H1 (cell line): ENCODE data around the gene TIMP1. TPM values are rescaled to one million over a fixed set of nuclear protein-coding genes. Genes with fewer than 3 reads are reported as not detected.

Experiments
- CTCF ChIA-PET: fragments of 300-600 bp; sonication (Branson Sonifier 250); formaldehyde crosslinking; loops from one replicate; lab custom pipeline; 2021; ENCODE audit not compliant: partially characterized antibody; lab: Charles Lee
- POLR2A ChIA-PET: fragments of 300-600 bp; sonication (Branson Sonifier 250); formaldehyde crosslinking; loops from one replicate; lab custom pipeline; 2021; ENCODE audit warnings: inconsistent platforms; ENCODE audit not compliant: partially characterized antibody; lab: Charles Lee
- DNase-seq, 2 experiments: peaks; one replicate each; pipeline versions ENCODE4 v3.0.0 to v3.0.0-alpha.2; 2010 to 2022; ENCODE audit warnings: low spot score in 2 of 2, low read depth in 1 of 2, mixed read lengths in 1 of 2
- FAIRE-seq: peaks from 2 replicates; lab custom pipeline; 2011; peaks lifted over from hg19 to GRCh38; lab: Jason Lieb, UNC
- H2AFZ ChIP-seq: 2 replicates; pipeline ENCODE4 v1.8.1; 2012; ENCODE audit warnings: low read length, inconsistent platforms
- H2AK5ac ChIP-seq: 2 replicates; pipeline ENCODE4 v1.6.1; 2013; ENCODE audit warnings: low read depth, low read length
- H2BK120ac ChIP-seq: replicated peaks from 2 replicates; pipeline ENCODE3; 2013; ENCODE audit warnings: low read depth, low read length, inconsistent platforms
- H2BK12ac ChIP-seq: 2 replicates; pipeline ENCODE4 v1.6.1; 2013; ENCODE audit warnings: low read depth, low read length
- H2BK15ac ChIP-seq: 2 replicates; pipeline ENCODE4 v1.6.1; 2013; ENCODE audit warnings: low read length
- H2BK20ac ChIP-seq: 2 replicates; pipeline ENCODE4 v1.6.1; 2013; ENCODE audit warnings: low read length
- H2BK5ac ChIP-seq: 2 replicates; pipeline ENCODE4 v1.6.1; 2013; ENCODE audit warnings: low read depth, low read length
- H3K14ac ChIP-seq: 2 replicates; pipeline ENCODE4 v1.6.1; 2013; ENCODE audit warnings: inconsistent platforms; ENCODE audit not compliant: insufficient read length
- H3K18ac ChIP-seq: 2 replicates; pipeline ENCODE4 v1.6.1; 2013; ENCODE audit warnings: low read length; ENCODE audit errors: extremely low read depth
- H3K23ac ChIP-seq: 2 replicates; pipeline ENCODE4 v1.6.1; 2013; ENCODE audit warnings: inconsistent platforms; ENCODE audit not compliant: insufficient read length
- H3K23me2 ChIP-seq: 2 replicates; pipeline ENCODE4 v1.6.1; 2013; ENCODE audit warnings: low read depth, low read length
- H3K27ac ChIP-seq: 2 replicates; pipeline ENCODE4 v1.6.1; 2011; ENCODE audit warnings: low read depth, low read length, inconsistent platforms
- H3K27me3 ChIP-seq, 4 experiments: replicated peaks in 1 of 4; 1 replicate in 1 of 4; 2 replicates in 3 of 4; pipeline versions ENCODE4 v1.6.1 to v1.8.1; 2011 to 2013; ENCODE audit warnings: low read length in 3 of 4, mild to moderate bottlenecking in 3 of 4, inconsistent platforms in 2 of 4, mixed read lengths in 2 of 4, moderate library complexity in 1 of 4; ENCODE audit not compliant: control insufficient read depth in 3 of 4, insufficient read depth in 3 of 4; ENCODE audit errors: extremely low read depth in 1 of 4
- H3K36me3 ChIP-seq, 4 experiments: 2 replicates each; pipeline versions ENCODE4 v1.6.1 to v1.8.1; 2011 to 2013; ENCODE audit warnings: mild to moderate bottlenecking in 4 of 4, low read length in 3 of 4, moderate library complexity in 2 of 4, control low read depth in 1 of 4, inconsistent platforms in 1 of 4; ENCODE audit not compliant: insufficient read depth in 4 of 4, control insufficient read depth in 2 of 4
- H3K4ac ChIP-seq: replicated peaks from 2 replicates; pipeline ENCODE3; 2013; ENCODE audit warnings: low read length, low read depth, mixed read lengths, inconsistent platforms; ENCODE audit not compliant: insufficient read length
- H3K4me1 ChIP-seq, 4 experiments: replicated peaks in 1 of 4; 1 replicate in 1 of 4; 2 replicates in 3 of 4; pipeline versions ENCODE4 v1.6.1 to v1.8.1; 2011 to 2013; ENCODE audit warnings: low read length in 3 of 4, inconsistent platforms in 2 of 4, mixed read lengths in 1 of 4; ENCODE audit not compliant: insufficient read depth in 4 of 4, control insufficient read depth in 3 of 4
- H3K4me2 ChIP-seq, 2 experiments: 2 replicates each; pipeline versions ENCODE4 v1.6.1 to v1.8.1; 2011 to 2013; ENCODE audit warnings: low read depth in 2 of 2, low read length in 2 of 2, control low read depth in 1 of 2, inconsistent platforms in 1 of 2, mild to moderate bottlenecking in 1 of 2; ENCODE audit not compliant: insufficient read depth in 1 of 2
- H3K4me3 ChIP-seq, 4 experiments: fragments of 200-600, 300-600 bp in 1 of 4; sonication (generic), shearing (Covaris generic), sonication (Bioruptor Twin) in 1 of 4; 2 replicates each; pipeline versions ENCODE4 v1.5.1 to v1.8.1; 2011 to 2016; ENCODE audit warnings: low read length in 4 of 4, low read depth in 3 of 4, control low read depth in 2 of 4, inconsistent platforms in 2 of 4, mild to moderate bottlenecking in 2 of 4, mixed read lengths in 1 of 4, moderate library complexity in 1 of 4; ENCODE audit not compliant: insufficient read depth in 2 of 4; ENCODE audit errors: extremely low read depth in 1 of 4
- H3K56ac ChIP-seq: replicated peaks from 2 replicates; pipeline ENCODE3; 2013; ENCODE audit warnings: low read depth, mild to moderate bottlenecking, mixed read lengths, low read length, inconsistent platforms; ENCODE audit not compliant: insufficient read length
- H3K79me1 ChIP-seq: 2 replicates; pipeline ENCODE4 v1.6.1; 2013; ENCODE audit warnings: low read depth, low read length, control low read depth
- H3K79me2 ChIP-seq, 2 experiments: 2 replicates each; pipeline versions ENCODE4 v1.6.1 to v1.8.1; 2012 to 2013; ENCODE audit warnings: low read length in 2 of 2, mild to moderate bottlenecking in 2 of 2, inconsistent platforms in 1 of 2; ENCODE audit not compliant: insufficient read depth in 2 of 2, control insufficient read depth in 1 of 2
- H3K9ac ChIP-seq, 4 experiments: replicated peaks in 1 of 4; 1 replicate in 1 of 4; 2 replicates in 3 of 4; pipeline versions ENCODE4 v1.6.1 to v1.8.1; 2011 to 2013; ENCODE audit warnings: low read depth in 3 of 4, low read length in 3 of 4, control low read depth in 2 of 4, mild to moderate bottlenecking in 2 of 4, moderate library complexity in 2 of 4, inconsistent platforms in 1 of 4; ENCODE audit errors: extremely low read depth in 1 of 4
- H3K9me3 ChIP-seq, 2 experiments: 2 replicates each; pipeline versions ENCODE4 v1.6.1 to v1.8.1; 2012 to 2013; ENCODE audit warnings: mild to moderate bottlenecking in 2 of 2, moderate library complexity in 2 of 2, control low read depth in 1 of 2, inconsistent platforms in 1 of 2, low read depth in 1 of 2, low read length in 1 of 2, mixed read lengths in 1 of 2; ENCODE audit not compliant: insufficient read depth in 2 of 2
- H4K20me1 ChIP-seq, 2 experiments: replicated peaks in 1 of 2; 2 replicates each; pipeline versions ENCODE3 to v1.8.1; 2011 to 2013; ENCODE audit warnings: inconsistent platforms in 2 of 2, low read length in 2 of 2, mild to moderate bottlenecking in 1 of 2; ENCODE audit not compliant: insufficient read depth in 2 of 2, control insufficient read depth in 1 of 2
- H4K5ac ChIP-seq: 2 replicates; pipeline ENCODE4 v1.6.1; 2013; ENCODE audit warnings: low read length, low read depth, mixed read lengths, inconsistent platforms; ENCODE audit not compliant: insufficient read length
- H4K8ac ChIP-seq: 2 replicates; pipeline ENCODE4 v1.8.0; 2013; ENCODE audit warnings: mild to moderate bottlenecking, moderate library complexity, low read length, inconsistent platforms; ENCODE audit not compliant: insufficient read depth; ENCODE audit errors: extremely low read depth
- H4K91ac ChIP-seq: replicated peaks from 2 replicates; pipeline ENCODE3; 2013; ENCODE audit warnings: low read length, mixed read lengths, inconsistent platforms; ENCODE audit not compliant: insufficient read length
- BACH1 ChIP-seq: IDR thresholded peaks from 2 replicates; pipeline ENCODE4 v1.6.1; 2012; ENCODE audit warnings: low read length, improper control_type of control experiment
- CBX5 ChIP-seq: fragments of 300-800, 300-1000 bp; sonication (generic); IDR thresholded peaks from 2 replicates; pipeline ENCODE4 v1.7.1; 2016; ENCODE audit warnings: antibody characterized with exemption, low read length, low read depth
- CEBPB ChIP-seq: IDR thresholded peaks from 2 replicates; pipeline ENCODE4 v1.6.1; 2012; ENCODE audit warnings: low read depth, low read length
- CHD2 ChIP-seq: IDR thresholded peaks from 2 replicates; pipeline ENCODE4 v1.6.1; 2012; ENCODE audit warnings: low read length, improper control_type of control experiment
- EZH2 ChIP-seq: fragments of 200-600 bp; sonication (generic); IDR thresholded peaks from 2 replicates; pipeline ENCODE4 v1.7.1; 2012; ENCODE audit warnings: low read depth, mild to moderate bottlenecking, moderate library complexity, low read length, inconsistent platforms; ENCODE audit not compliant: severe bottlenecking
- KDM5A ChIP-seq: fragments of 200-600 bp; IDR thresholded peaks from 2 replicates; pipeline ENCODE4 v1.7.1; 2012; ENCODE audit warnings: mild to moderate bottlenecking, low read length, inconsistent platforms, mixed read lengths
- SIX5 ChIP-seq: IDR thresholded peaks from 2 replicates; pipeline ENCODE4 v1.6.1; 2011; ENCODE audit warnings: mild to moderate bottlenecking, low read depth, low read length
- SUZ12 ChIP-seq: fragments of 200-600 bp; sonication (generic); IDR thresholded peaks from 2 replicates; pipeline ENCODE4 v1.6.1; 2012; ENCODE audit warnings: mild to moderate bottlenecking, inconsistent platforms, low read length, moderate library complexity, mixed read lengths
- TAF7 ChIP-seq: optimal IDR thresholded peaks from 2 replicates; pipeline ENCODE3; 2011; ENCODE audit warnings: low read depth, mild to moderate bottlenecking, inconsistent platforms, low read length, moderate library complexity, borderline replicate concordance
- TCF12 ChIP-seq: IDR thresholded peaks from 2 replicates; pipeline ENCODE4 v1.6.1; 2011; ENCODE audit warnings: low read depth, mild to moderate bottlenecking, low read length
- YY1 ChIP-seq: IDR thresholded peaks from 2 replicates; pipeline ENCODE4 v1.6.1; 2011; ENCODE audit warnings: low read depth, mild to moderate bottlenecking, low read length
- WGBS, 2 experiments: shearing (Covaris generic) in 1 of 2; methylation state at CpG; one replicate each; pipeline versions ENCODE4 v1.1.6 to v1.1.7; 2013 to 2015; ENCODE audit warnings: low lambda C conversion rate in 2 of 2, mixed read lengths in 2 of 2, inconsistent platforms in 1 of 2, low coverage in 1 of 2, missing lambda C conversion rate in 1 of 2; ENCODE audit not compliant: insufficient replicate concordance in 2 of 2, insufficient coverage in 1 of 2, insufficient read length in 1 of 2; ENCODE audit errors: extremely low coverage in 1 of 2, missing lambda C conversion rate in 1 of 2; 5-methylcytosine and 5-hydroxymethylcytosine counted together
- polyA plus RNA-seq, 7 experiments: library from polyadenylated mRNA; depleted of rRNA in 3 of 7; stranded (reverse) in 5 of 7; unstranded in 2 of 7; fragments of >200 nt in 5 of 7; fragments of 200-250 nt in 2 of 7; gene quantifications; 1 replicate in 5 of 7; 2 replicates in 1 of 7; 4 replicates in 1 of 7; pipeline versions ENCODE4 v1.2.1 to v1.2.3, GENCODE V29; 2011 to 2013; ENCODE audit warnings: missing spikeins in 2 of 7, mixed read lengths in 2 of 7
- total RNA-seq: library from RNA; stranded (reverse); fragmentation: NEBNext Ultra II Directional; extraction: Animal tissue kit (Norgen Biotek cat#: 25700); gene quantifications from 2 replicates; pipeline ENCODE4 v1.2.1, GENCODE V29; 2021

The TIMP1 gene
- total and polyA plus RNA-seq, 2 of the 8 experiments (the other 6 are each of a cell fraction or from before 2014, with no cell fraction given) = 58.6 to 142 TPM

- Histone ChIP-seq H2BK5ac (no peak overlapping the region), H3K79me2 (no peaks in the 10 kb centered on the region), H4K91ac (no peak overlapping the region), H3K23ac (no peak overlapping the region), H2BK120ac (no peak overlapping the region), H3K36me3 (no peaks in the 10 kb centered on the region), H3K4me1 (no peaks in the 10 kb centered on the region), H3K9ac (no peak overlapping the region), H4K5ac (no peak overlapping the region), H2BK12ac (no peak overlapping the region), H3K23me2 (no peaks in the 10 kb centered on the region), H3K14ac (no peak overlapping the region), H4K8ac (no peak overlapping the region), H2AK5ac (no peak overlapping the region), H3K79me1 (no peaks in the 10 kb centered on the region), H3K4me3 (no peak overlapping the region), H2AFZ (no peak overlapping the region), H3K56ac (no peak overlapping the region), H3K27ac (no peak overlapping the region), H3K27me3 (no peaks in the 10 kb centered on the region), H2BK20ac (no peak overlapping the region), H3K18ac (no peak overlapping the region), H4K20me1 (no peaks in the 10 kb centered on the region), H3K9me3 (no peaks in the 10 kb centered on the region), H2BK15ac (no peak overlapping the region), H3K4ac (no peak overlapping the region), H3K4me2 (no peak overlapping the region)
- no peak for TF ChIP-seq EZH2
- TF ChIP-seq SIX5 = no peak
- no peak for TF ChIP-seq SUZ12
- TF ChIP-seq YY1 = no peak
- no peak for TF ChIP-seq TCF12
- TF ChIP-seq BACH1 = no peak
- no peak for TF ChIP-seq CHD2
- no peak for TF ChIP-seq KDM5A
- TF ChIP-seq CBX5 = no peak
- TF ChIP-seq TAF7 = no peak
- TF ChIP-seq CEBPB = no peak
- WGBS, 2 experiments = 88% methylated on average over 4 of the region's 4 CpGs; no CpG with 5 or more reads in 1 of the 2 experiments
- ChIA-PET CTCF (no interaction called here), POLR2A (interaction anchor here (0.9 kb wide), 1 partner anchor 11 kb away, joined by 3 read pairs; the partner anchor contains the start of gene TIMP1)
- FAIRE-seq = no peak
- no peak for DNase-seq
These were observed 11.3 kb downstream of the TIMP1 start for GRCh38 chrX:47593522-47593921.
